IMR-90 (cell line): Measurements from ENCODE around the gene DUSP7. TPM values are rescaled to one million over a fixed set of nuclear protein-coding genes. Genes with fewer than 3 reads are reported as not detected.
A peak's percentile ranks its signal among the peaks of the same experiment; 100 is the strongest.

Source experiments
- ATAC-seq: fragments of 200-7000 bp; cut with Tn5 transposase; 2 replicates; pipeline ENCODE4 v1.9.1; 2020; ENCODE audit warnings: low read depth, mild to moderate bottlenecking, moderate library complexity
- BruUV-seq: library from RNA; stranded (reverse); fragments of 400-500 nt; replicated peaks from 2 replicates; lab custom pipeline; 2021; lab: Mats Ljungman, UMichigan
- CTCF ChIA-PET: fragments of 300-600 bp; formaldehyde crosslinking; extraction: SDS; loops from one replicate; lab custom pipeline; 2021; ENCODE audit warnings: antibody characterized with exemption; lab: Yijun Ruan, JAX
- POLR2A ChIA-PET: fragments of 300-600 bp; sonication (Branson Sonifier 250); formaldehyde crosslinking; loops from one replicate; lab custom pipeline; 2022; ENCODE audit warnings: antibody characterized with exemption; ENCODE audit not compliant: unreplicated experiment; lab: Charles Lee
- DNase-seq: peaks from one replicate; pipeline ENCODE4 v3.0.0; 2013
- H2AFZ ChIP-seq: replicated peaks from 2 replicates; pipeline ENCODE3; 2013; ENCODE audit warnings: low read length, mild to moderate bottlenecking; ENCODE audit not compliant: poor library complexity
- H2AK5ac ChIP-seq: 2 replicates; pipeline ENCODE4 v1.6.1; 2013; ENCODE audit warnings: low read depth, low read length, inconsistent platforms
- H2AK9ac ChIP-seq: replicated peaks from 2 replicates; pipeline ENCODE3; 2013; ENCODE audit warnings: mild to moderate bottlenecking, low read depth, low read length, moderate library complexity; ENCODE audit not compliant: poor library complexity
- H2BK120ac ChIP-seq: 2 replicates; pipeline ENCODE4 v1.6.1; 2013; ENCODE audit warnings: low read depth, low read length, inconsistent platforms
- H2BK15ac ChIP-seq: 3 replicates; pipeline ENCODE4 v1.6.1; 2013; ENCODE audit warnings: low read depth, low read length, inconsistent platforms
- H2BK20ac ChIP-seq: 2 replicates; pipeline ENCODE4 v1.6.1; 2013; ENCODE audit warnings: low read depth, mild to moderate bottlenecking, inconsistent platforms, low read length, moderate library complexity
- H2BK5ac ChIP-seq: 2 replicates; pipeline ENCODE4 v1.6.1; 2013; ENCODE audit warnings: mild to moderate bottlenecking, low read depth, low read length, inconsistent platforms; ENCODE audit not compliant: poor library complexity, severe bottlenecking
- H3K14ac ChIP-seq: replicated peaks from 2 replicates; pipeline ENCODE4 v1.6.1; 2013; ENCODE audit warnings: low read depth, low read length, inconsistent platforms
- H3K18ac ChIP-seq: 2 replicates; pipeline ENCODE4 v1.6.1; 2013; ENCODE audit warnings: low read depth, low read length, control low read depth
- H3K23ac ChIP-seq: 2 replicates; pipeline ENCODE4 v1.6.1; 2013; ENCODE audit warnings: low read depth, low read length, inconsistent platforms
- H3K27ac ChIP-seq: 2 replicates; pipeline ENCODE4 v1.5.1; 2013; ENCODE audit warnings: mild to moderate bottlenecking, control low read depth, low read length; ENCODE audit not compliant: insufficient read depth
- H3K27me3 ChIP-seq: 2 replicates; pipeline ENCODE4 v1.6.1; 2013; ENCODE audit warnings: low read length; ENCODE audit not compliant: control insufficient read depth, insufficient read depth
- H3K36me3 ChIP-seq: 2 replicates; pipeline ENCODE4 v1.6.1; 2013; ENCODE audit warnings: low read length, mixed read lengths; ENCODE audit not compliant: control insufficient read depth, insufficient read depth
- H3K4ac ChIP-seq: 2 replicates; pipeline ENCODE4 v1.6.1; 2013; ENCODE audit warnings: low read depth, low read length, inconsistent platforms
- H3K4me1 ChIP-seq: 2 replicates; pipeline ENCODE4 v1.6.1; 2013; ENCODE audit warnings: low read length, mixed read lengths; ENCODE audit not compliant: control insufficient read depth, insufficient read depth
- H3K4me2 ChIP-seq: 2 replicates; pipeline ENCODE4 v1.6.1; 2013; ENCODE audit warnings: low read depth, mild to moderate bottlenecking, control low read depth, low read length, moderate library complexity
- H3K4me3 ChIP-seq: 2 replicates; pipeline ENCODE4 v1.5.1; 2013; ENCODE audit warnings: low read depth, mild to moderate bottlenecking, control low read depth, low read length, moderate library complexity; ENCODE audit not compliant: insufficient read depth
- H3K56ac ChIP-seq: 2 replicates; pipeline ENCODE4 v1.6.1; 2013; ENCODE audit warnings: low read length, inconsistent platforms; ENCODE audit not compliant: insufficient read depth; ENCODE audit errors: extremely low read depth
- H3K79me1 ChIP-seq, 2 experiments: 2 replicates each; pipeline ENCODE4 v1.6.1; 2013; ENCODE audit warnings: low read length in 2 of 2, inconsistent platforms in 1 of 2, low read depth in 1 of 2
- H3K9ac ChIP-seq: 2 replicates; pipeline ENCODE4 v1.6.1; 2013; ENCODE audit warnings: low read depth, low read length, control low read depth
- H3K9me1 ChIP-seq: 2 replicates; pipeline ENCODE4 v1.6.1; 2013; ENCODE audit warnings: low read length, inconsistent platforms; ENCODE audit not compliant: insufficient read depth
- H3K9me3 ChIP-seq: 2 replicates; pipeline ENCODE4 v1.6.1; 2013; ENCODE audit warnings: low read length; ENCODE audit not compliant: control insufficient read depth, insufficient read depth
- H4K20me1 ChIP-seq: 2 replicates; pipeline ENCODE4 v1.6.1; 2013; ENCODE audit warnings: low read length, inconsistent platforms; ENCODE audit not compliant: insufficient read depth
- H4K5ac ChIP-seq: 2 replicates; pipeline ENCODE4 v1.6.1; 2013; ENCODE audit warnings: mild to moderate bottlenecking, low read depth, low read length, control low read depth
- H4K8ac ChIP-seq, 2 experiments: 2 replicates each; pipeline ENCODE4 v1.6.1; 2013; ENCODE audit warnings: low read depth in 2 of 2, low read length in 2 of 2, control low read depth in 1 of 2, inconsistent platforms in 1 of 2
- H4K91ac ChIP-seq: 2 replicates; pipeline ENCODE4 v1.6.1; 2013; ENCODE audit warnings: low read depth, low read length, inconsistent platforms; ENCODE audit not compliant: insufficient read depth
- POLR2A ChIP-seq: IDR thresholded peaks from 2 replicates; pipeline ENCODE4 v1.6.1; 2012; ENCODE audit warnings: mild to moderate bottlenecking, low read depth, low read length
- RCOR1 ChIP-seq: IDR thresholded peaks from 2 replicates; pipeline ENCODE4 v1.6.1; 2012; ENCODE audit warnings: mild to moderate bottlenecking, low read length, improper control_type of control experiment; ENCODE audit not compliant: insufficient replicate concordance
- WGBS, 2 experiments: methylation state at CpG; one replicate each; pipeline versions ENCODE4 v1.1.5 to v1.1.7; 2013; ENCODE audit warnings: missing lambda C conversion rate in 2 of 2; ENCODE audit not compliant: insufficient read length in 1 of 2; ENCODE audit errors: extremely low coverage in 2 of 2; 5-methylcytosine and 5-hydroxymethylcytosine counted together
- dilution Hi-C: fragments of 300-500 bp; cut with HindIII; formaldehyde crosslinking; loops from one replicate; pipeline ENCODE4 v1.14.3; 2018; ENCODE audit warnings: low sequenced_read_pairs; ENCODE audit not compliant: unreplicated experiment
- in situ Hi-C: fragments of 300-500 bp; cut with MboI; formaldehyde crosslinking; loops from 3 replicates; pipeline ENCODE4 v1.14.3; 2019; ENCODE audit warnings: low sequenced_read_pairs, inconsistent platforms, mixed read lengths
- intact Hi-C: fragments of 100-400 bp; cut with micrococcal nuclease; formaldehyde crosslinking; loops from 2 replicates; pipeline ENCODE4 v1.10.0; 2022
- polyA plus RNA-seq, 3 experiments: library from polyadenylated mRNA; depleted of rRNA; stranded (reverse); fragments of >200 nt; gene quantifications; 2 replicates each; pipeline ENCODE4 v1.2.3, GENCODE V29; 2012; ENCODE audit warnings: low replicate concordance in 1 of 3
- total RNA-seq: library from RNA; depleted of rRNA; stranded (reverse); fragments of >200 nt; gene quantifications from 2 replicates; pipeline ENCODE4 v1.2.3, GENCODE V29; 2012

The DUSP7 gene
- total and polyA plus RNA-seq, 2 of the 4 experiments (the other 2 are of a cell fraction): 9.3 to 24.0 TPM

- dilution Hi-C loops (no loop called here), in situ Hi-C loops (no loop called here), intact Hi-C loops (no loop called here)
- Histone ChIP-seq H3K9ac (no peak overlapping the region), H3K36me3 (no peaks in the 10 kb centered on the region), H2AFZ (no peak overlapping the region), H2AK9ac (peak overlapping the region; percentile 82), H3K18ac (no peak overlapping the region; the same call in 1 of the 2 replicates), H2BK20ac (no peak overlapping the region; the same call in 1 of the 2 replicates), H2BK5ac (no peak overlapping the region), H2BK15ac (no peak overlapping the region), H3K23ac (0 out of 2 replicates have a peak overlapping the region, but pooled peaks have one; percentile 46), H3K27ac (no peak overlapping the region), H2BK120ac (peak overlapping the region; percentile 65; the same call in 1 of the 2 replicates), H3K27me3 (no peaks in the 10 kb centered on the region), H4K8ac (peak overlapping the region; percentile 50 to 90; a peak in 2 of 4 replicates), H3K4me2 (no peak overlapping the region), H3K14ac (0 out of 2 replicates have a peak overlapping the region, but pooled peaks have one; percentile 77), H4K5ac (peak overlapping the region; percentile 12; the same call in 1 of the 2 replicates), H3K9me3 (no peaks in the 10 kb centered on the region), H3K4me3 (no peak overlapping the region), H3K4ac (peak overlapping the region; percentile 58), H4K91ac (0 out of 2 replicates have a peak overlapping the region, but pooled peaks have one; percentile 73), H3K56ac (no peak overlapping the region), H3K79me1 (peaks cover 8 to 39% of the 10 kb centered on the region in 2 experiments; a peak in 3 of 4 replicates), H2AK5ac (peak overlapping the region; percentile 86), H3K4me1 (peaks cover 34% of the 10 kb centered on the region), H3K9me1 (peaks cover 41% of the 10 kb centered on the region), H4K20me1 (peaks cover 4% of the 10 kb centered on the region; the same call in 1 of the 2 replicates)
- TF ChIP-seq POLR2A: no peak
- TF ChIP-seq RCOR1: no peak
- ATAC-seq (no peak), DNase-seq (no peak)
- CTCF ChIA-PET: interaction anchor here (0.5 to 1.1 kb wide), 2 partner anchors 10 to 893 kb away, joined by 3 to 5 read pairs; no protein-coding TSS in a partner anchor
- BruUV-seq: no TSS peak
- 100% methylated on average over 2 of the region's 6 CpGs; no CpG with 5 or more reads in 1 of the 2 experiments for WGBS, 2 experiments
- POLR2A ChIA-PET: no interaction called here
Measured at GRCh38 chr3:52086461-52086860, 30.1 kb upstream of the DUSP7 start.
